Activated effector memory CD4-positive, alpha-beta T cell treated with anti-CD3 and anti-CD28 coated beads, Interleukin-2, amount 50 U/mL, for 16 hours (primary cell): ENCODE results near the gene PRICKLE3.

Experiments used
- DNase-seq: peaks from one replicate; pipeline ENCODE4 v3.0.0-alpha.2; 2020

PRICKLE3 gene

GRCh38 chrX:49204709-49205108, 18.5 kb upstream of the PRICKLE3 start:
- DNase-seq, result no peak

- no peak for DNase-seq
Observed at GRCh38 chrX:49204017-49204416, 17.8 kb upstream of the PRICKLE3 start.

GRCh38 chrX:49203536-49203935, 17.4 kb upstream of the PRICKLE3 start:
- DNase-seq, result no peak

- DNase-seq, result no peak
Observed at GRCh38 chrX:49202022-49202421, 15.8 kb upstream of the PRICKLE3 start.

GRCh38 chrX:49199906-49200771, 14.0 kb upstream of the PRICKLE3 start, which contains the start of gene SYP:
SYP (minus strand) TSS chrX:49200193; CDS start chrX:49200186, 7 bp downstream.
- DNase-seq, result peak; percentile 95

- DNase-seq, result no peak
Observed at GRCh38 chrX:49199315-49199595, 13.1 kb upstream of the PRICKLE3 start.

- no peak for DNase-seq
Observed at GRCh38 chrX:49198540-49199314, 12.6 kb upstream of the PRICKLE3 start.

- DNase-seq, result no peak
Observed at GRCh38 chrX:49197543-49198087, 11.4 kb upstream of the PRICKLE3 start.

- no peak for DNase-seq
Observed at GRCh38 chrX:49193542-49193964, 7.4 kb upstream of the PRICKLE3 start.

- peak; percentile 66 for DNase-seq
Observed at GRCh38 chrX:49192722-49193328, 6.7 kb upstream of the PRICKLE3 start.

- DNase-seq, result no peak
Observed at GRCh38 chrX:49191574-49192011, 5.4 kb upstream of the PRICKLE3 start.

GRCh38 chrX:49190821-49191573, 4.8 kb upstream of the PRICKLE3 start:
- peak; percentile 93 for DNase-seq

GRCh38 chrX:49189606-49190005, 3.4 kb upstream of the PRICKLE3 start:
- DNase-seq, result no peak

- no peak for DNase-seq
Observed at GRCh38 chrX:49188468-49189076, 2.4 kb upstream of the PRICKLE3 start.

GRCh38 chrX:49187526-49187925, 1.4 kb upstream of the PRICKLE3 start:
- DNase-seq, result no peak

GRCh38 chrX:49187028-49187394, 838 bp upstream of the PRICKLE3 start:
- no peak for DNase-seq

- peak; percentile 75 for DNase-seq
Observed at GRCh38 chrX:49184294-49185281, 1.6 kb downstream of the PRICKLE3 start.

GRCh38 chrX:49183701-49184281, 2.4 kb downstream of the PRICKLE3 start:
- no peak for DNase-seq

GRCh38 chrX:49179358-49179757, 6.8 kb downstream of the PRICKLE3 start:
- no peak for DNase-seq

- no peak for DNase-seq
Observed at GRCh38 chrX:49178537-49178936, 7.6 kb downstream of the PRICKLE3 start.
